22Rv1 (cell line): ENCODE data around the gene PCDH15.

Experiments
- H3K27ac ChIP-seq: fragments of 450-650 bp; 2 replicates; pipeline ENCODE4 v1.5.1; 2017
- ZFX ChIP-seq: fragments of 450-650 bp; IDR thresholded peaks from 2 replicates; pipeline ENCODE4 v1.6.1; 2017; ENCODE audit warnings: antibody characterized with exemption, borderline replicate concordance
- TF ChIP-seq, protein P1 (sequence below): fragments of 450-650 bp; IDR thresholded peaks from 2 replicates; pipeline ENCODE4 v1.5.1; 2017; ENCODE audit warnings: mild to moderate bottlenecking

Gene PCDH15

DNA sequence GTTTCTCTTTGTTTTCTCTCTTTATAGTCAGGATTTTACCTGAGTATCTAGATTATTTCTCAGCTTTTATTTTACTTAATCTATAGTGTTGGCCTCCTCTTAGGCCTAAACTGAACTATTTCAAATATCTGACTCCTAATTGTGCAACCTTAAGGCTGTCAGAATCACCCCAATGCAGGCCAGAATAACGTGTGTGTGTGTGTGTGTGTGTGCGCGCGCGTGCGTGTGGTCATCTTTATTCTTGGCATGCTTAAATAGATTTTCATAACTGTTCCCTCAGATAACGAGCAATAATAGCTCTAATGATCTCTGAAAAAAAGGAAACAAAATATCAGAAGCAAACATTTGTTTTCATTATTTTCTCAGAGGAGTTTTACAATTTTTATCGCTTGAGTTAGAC is 92.4 kb downstream of the PCDH15 start:
- no peak overlapping the region for H3K27ac ChIP-seq
- TF ChIP-seq ZFX, result no peak

DNA sequence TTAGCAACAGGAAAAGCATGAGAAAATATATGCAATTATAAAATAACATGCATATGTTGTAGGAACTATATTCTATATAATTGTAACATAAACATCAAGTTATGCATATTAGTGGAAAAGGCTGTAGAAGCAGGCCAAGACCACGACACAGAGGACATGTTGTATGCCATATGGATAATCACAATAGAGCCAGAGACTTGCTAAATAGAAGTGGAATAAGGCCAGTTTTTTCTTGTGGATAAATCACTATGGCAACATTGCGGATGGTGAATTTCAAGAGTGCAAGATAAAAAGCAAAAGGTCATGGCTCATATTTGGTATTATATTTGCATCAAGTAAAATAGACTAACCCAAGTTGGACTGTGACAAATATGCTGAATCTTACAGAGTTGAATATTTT is 93.0 kb downstream of the PCDH15 start:
- no peak for TF ChIP-seq ZFX
- TF ChIP-seq, protein P1, sequence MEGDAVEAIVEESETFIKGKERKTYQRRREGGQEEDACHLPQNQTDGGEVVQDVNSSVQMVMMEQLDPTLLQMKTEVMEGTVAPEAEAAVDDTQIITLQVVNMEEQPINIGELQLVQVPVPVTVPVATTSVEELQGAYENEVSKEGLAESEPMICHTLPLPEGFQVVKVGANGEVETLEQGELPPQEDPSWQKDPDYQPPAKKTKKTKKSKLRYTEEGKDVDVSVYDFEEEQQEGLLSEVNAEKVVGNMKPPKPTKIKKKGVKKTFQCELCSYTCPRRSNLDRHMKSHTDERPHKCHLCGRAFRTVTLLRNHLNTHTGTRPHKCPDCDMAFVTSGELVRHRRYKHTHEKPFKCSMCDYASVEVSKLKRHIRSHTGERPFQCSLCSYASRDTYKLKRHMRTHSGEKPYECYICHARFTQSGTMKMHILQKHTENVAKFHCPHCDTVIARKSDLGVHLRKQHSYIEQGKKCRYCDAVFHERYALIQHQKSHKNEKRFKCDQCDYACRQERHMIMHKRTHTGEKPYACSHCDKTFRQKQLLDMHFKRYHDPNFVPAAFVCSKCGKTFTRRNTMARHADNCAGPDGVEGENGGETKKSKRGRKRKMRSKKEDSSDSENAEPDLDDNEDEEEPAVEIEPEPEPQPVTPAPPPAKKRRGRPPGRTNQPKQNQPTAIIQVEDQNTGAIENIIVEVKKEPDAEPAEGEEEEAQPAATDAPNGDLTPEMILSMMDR, result no peak
- H3K27ac ChIP-seq, result no peak overlapping the region

DNA sequence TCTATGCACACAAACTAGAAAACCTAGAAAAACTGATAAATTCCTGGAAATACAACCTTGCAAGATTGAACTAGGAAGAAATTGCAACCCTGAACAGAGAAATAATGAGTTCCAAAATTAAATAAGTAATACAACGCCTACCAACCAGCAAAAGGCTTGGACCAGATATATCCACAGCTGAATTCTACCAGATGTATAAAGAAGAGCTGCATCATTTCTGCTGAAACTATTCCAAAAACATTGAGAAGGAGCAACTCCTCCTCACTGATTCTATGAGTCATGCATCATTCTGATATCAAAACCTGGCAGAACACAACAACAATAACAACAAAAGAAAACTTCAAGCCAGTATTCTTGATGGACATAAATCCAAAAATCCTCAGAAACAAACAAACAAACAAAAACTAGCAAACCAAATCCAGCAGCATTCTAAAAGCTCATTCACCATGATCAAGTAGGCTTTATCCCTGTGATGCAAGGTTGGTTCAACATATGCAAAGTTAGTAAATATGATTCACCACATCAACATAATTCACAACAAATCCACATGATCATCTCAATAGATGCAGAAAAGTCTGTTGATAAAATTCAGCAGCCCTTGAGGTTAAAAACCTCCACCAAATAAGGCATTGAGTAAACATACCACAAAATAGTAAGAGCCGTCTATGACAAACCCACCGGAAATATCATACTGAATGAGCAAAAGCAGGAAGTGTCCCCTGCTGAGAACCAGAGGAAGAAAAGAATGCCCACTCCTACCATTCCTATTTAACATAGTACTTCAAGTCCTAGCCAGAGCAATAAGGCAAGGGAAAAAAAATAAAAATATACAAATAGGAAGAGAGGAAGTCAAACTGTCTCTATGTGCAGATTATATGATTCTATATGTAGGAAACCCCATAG is 98.2 kb downstream of the PCDH15 start:
- no peak for TF ChIP-seq ZFX
- TF ChIP-seq, protein P1, result no peak
- H3K27ac ChIP-seq, result no peak overlapping the region

DNA sequence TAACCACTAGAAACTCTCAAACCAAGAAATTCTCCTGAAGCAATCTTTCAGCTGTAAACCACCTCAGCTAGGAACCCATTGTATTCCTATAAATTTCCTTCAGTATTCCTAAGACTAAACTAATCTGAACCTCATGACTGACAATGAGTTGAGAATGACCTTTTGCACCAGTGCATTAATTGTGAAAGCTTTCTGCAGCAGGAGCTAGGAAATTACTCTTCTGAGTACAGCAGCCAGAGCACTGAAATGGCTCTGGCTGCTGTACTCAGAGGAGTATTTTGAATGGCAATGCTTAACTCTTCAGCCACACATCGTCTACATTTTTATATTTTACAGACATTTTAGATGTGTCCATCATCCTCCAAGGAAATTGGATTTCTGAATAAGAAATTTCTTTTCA is 109.7 kb downstream of the PCDH15 start:
- TF ChIP-seq, protein P1, result no peak
- no peak for TF ChIP-seq ZFX
- no peak overlapping the region for H3K27ac ChIP-seq

DNA sequence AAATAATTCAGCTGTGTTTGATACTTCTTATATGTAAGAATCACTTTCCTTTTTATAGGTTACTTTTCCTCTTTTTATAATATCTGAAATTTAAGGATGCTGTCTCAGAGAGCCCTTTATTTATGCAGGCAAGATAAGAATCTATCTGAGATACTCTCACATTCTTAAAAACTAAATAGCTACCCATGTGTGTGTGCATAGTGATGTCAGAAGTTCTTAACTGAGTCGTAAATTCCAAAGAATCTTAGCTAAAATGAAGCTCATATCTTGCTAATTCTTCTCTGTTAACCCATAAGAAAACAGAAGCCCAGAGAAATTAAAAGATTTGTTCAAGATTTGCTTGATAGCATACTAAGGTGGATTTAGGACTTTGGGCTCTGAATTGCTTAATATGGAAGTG is 118.5 kb downstream of the PCDH15 start:
- H3K27ac ChIP-seq, result no peak overlapping the region
- TF ChIP-seq, protein P1, result no peak
- no peak for TF ChIP-seq ZFX

DNA sequence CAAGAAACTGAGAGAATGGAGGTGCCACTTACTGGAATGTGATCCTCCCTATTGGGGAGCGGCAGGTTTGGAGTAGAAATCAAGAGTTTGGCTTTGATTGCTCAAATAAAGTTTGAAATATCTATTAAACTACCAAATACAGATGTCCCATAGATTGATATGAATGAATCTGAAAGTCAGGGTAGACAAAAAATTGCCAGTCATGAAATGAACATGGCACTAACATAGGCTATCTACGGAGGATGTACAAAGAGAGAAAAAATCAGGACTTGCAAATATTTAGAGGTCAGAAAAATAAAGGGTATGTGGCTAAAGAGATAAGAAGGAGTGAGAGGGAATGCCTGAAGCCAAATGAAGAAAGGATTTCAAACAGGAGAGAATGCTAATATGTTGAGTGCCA is 119.9 kb downstream of the PCDH15 start:
- H3K27ac ChIP-seq, result no peak overlapping the region
- TF ChIP-seq, protein P1, result no peak

DNA sequence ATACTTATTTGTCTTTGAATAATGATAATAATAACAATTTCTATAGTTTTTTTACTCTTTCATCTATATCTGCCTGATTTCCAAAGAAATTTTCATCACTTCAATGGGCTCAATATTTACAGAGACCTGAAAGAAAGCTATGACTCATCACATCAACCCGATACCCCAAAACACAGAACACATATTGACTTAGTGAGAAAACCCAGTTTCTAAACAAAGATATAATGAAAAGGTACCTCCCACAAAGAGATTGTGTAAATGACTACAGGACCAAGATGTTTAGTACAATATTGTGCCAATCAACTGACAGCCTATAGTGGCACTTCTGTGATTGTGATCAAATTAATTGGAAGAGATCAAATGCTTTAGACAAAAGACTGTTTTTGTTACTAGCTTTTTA is 133.9 kb downstream of the PCDH15 start:
- H3K27ac ChIP-seq, result no peak overlapping the region
- TF ChIP-seq ZFX, result no peak
- TF ChIP-seq, protein P1, result no peak

DNA sequence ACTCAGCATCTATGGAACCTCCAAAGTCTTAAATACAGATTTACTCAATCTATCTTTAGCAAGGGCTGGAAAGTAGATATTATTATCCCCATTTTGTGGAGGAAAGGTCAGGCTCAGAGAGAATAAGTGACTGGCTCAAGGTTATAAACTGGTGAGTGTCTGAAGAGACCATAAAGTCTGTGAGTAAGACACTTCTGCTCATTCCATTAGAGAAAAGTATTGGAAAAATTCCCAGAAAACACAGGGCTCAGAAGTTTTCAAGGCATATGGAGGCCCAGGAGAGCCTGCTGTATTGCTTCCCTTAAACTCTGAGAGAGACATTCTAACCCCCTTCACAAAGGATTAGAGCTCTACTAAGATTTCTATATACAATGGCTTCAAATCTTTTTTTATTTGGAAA is 134.8 kb downstream of the PCDH15 start:
- H3K27ac ChIP-seq, result no peak overlapping the region
- TF ChIP-seq, protein P1, result no peak
- no peak for TF ChIP-seq ZFX
